HEK293T (cell line): ENCODE measurements around the gene WFS1.

ENCODE experiments used
- CTCF ChIA-PET: fragments of 350-600 bp; formaldehyde crosslinking; extraction: SDS; loops from one replicate; lab custom pipeline; 2021; ENCODE audit warnings: antibody characterized with exemption, inconsistent platforms; lab: Yijun Ruan, JAX
- POLR2A ChIA-PET: fragments of 350-600 bp; formaldehyde crosslinking; extraction: SDS; loops from one replicate; lab custom pipeline; 2020; ENCODE audit warnings: antibody characterized with exemption, inconsistent platforms; lab: Yijun Ruan, JAX
- DNase-seq: peaks from one replicate; pipeline ENCODE4 v3.0.0; 2012; ENCODE audit warnings: mixed read lengths; ENCODE audit errors: extremely low spot score
- ARNT ChIP-seq: fragments of 450-650 bp; IDR thresholded peaks from 2 replicates; pipeline ENCODE4 v1.6.1; 2017; ENCODE audit warnings: mild to moderate bottlenecking
- BHLHE40 ChIP-seq: fragments of 450-650 bp; IDR thresholded peaks from 2 replicates; pipeline ENCODE4 v1.6.1; 2016; ENCODE audit warnings: mild to moderate bottlenecking, moderate library complexity, borderline replicate concordance
- CTBP1 ChIP-seq: fragments of 450-650 bp; IDR thresholded peaks from 2 replicates; pipeline ENCODE4 v1.6.1; 2016; ENCODE audit warnings: borderline replicate concordance
- ELF4 ChIP-seq: fragments of 450-650 bp; IDR thresholded peaks from 2 replicates; pipeline ENCODE4 v1.6.1; 2017; ENCODE audit warnings: antibody characterized with exemption
- FOXA1 ChIP-seq: fragments of 450-650 bp; IDR thresholded peaks from 2 replicates; pipeline ENCODE4 v1.6.1; 2016; ENCODE audit warnings: mild to moderate bottlenecking
- FOXK2 ChIP-seq: fragments of 450-650 bp; IDR thresholded peaks from 2 replicates; pipeline ENCODE4 v1.6.1; 2016; ENCODE audit warnings: mild to moderate bottlenecking
- FOXM1 ChIP-seq: fragments of 450-650 bp; IDR thresholded peaks from 2 replicates; pipeline ENCODE4 v1.6.1; 2017; ENCODE audit warnings: mild to moderate bottlenecking, borderline replicate concordance
- HDGF ChIP-seq: fragments of 450-650 bp; IDR thresholded peaks from 2 replicates; pipeline ENCODE4 v1.6.1; 2017; ENCODE audit warnings: antibody characterized with exemption, borderline replicate concordance
- L3MBTL2 ChIP-seq: fragments of 450-650 bp; conservative IDR thresholded peaks from 2 replicates; pipeline ENCODE4 v1.6.1; 2016; ENCODE audit warnings: mild to moderate bottlenecking
- LEF1 ChIP-seq: fragments of 450-650 bp; IDR thresholded peaks from 2 replicates; pipeline ENCODE4 v1.6.1; 2017; ENCODE audit warnings: mild to moderate bottlenecking, borderline replicate concordance
- NFRKB ChIP-seq: fragments of 450-650 bp; IDR thresholded peaks from 2 replicates; pipeline ENCODE4 v1.6.1; 2016; ENCODE audit warnings: mild to moderate bottlenecking, moderate library complexity
- PKNOX1 ChIP-seq: fragments of 450-650 bp; IDR thresholded peaks from 2 replicates; pipeline ENCODE4 v1.6.1; 2016
- SP1 ChIP-seq: fragments of 450-650 bp; IDR thresholded peaks from 2 replicates; pipeline ENCODE4 v1.6.1; 2017
- SUZ12 ChIP-seq: fragments of 450-650 bp; IDR thresholded peaks from 2 replicates; pipeline ENCODE4 v1.6.1; 2016; ENCODE audit warnings: mild to moderate bottlenecking
- TARDBP ChIP-seq: fragments of 450-650 bp; IDR thresholded peaks from 2 replicates; pipeline ENCODE4 v1.6.1; 2016
- ZNF384 ChIP-seq: fragments of 450-650 bp; IDR thresholded peaks from 2 replicates; pipeline ENCODE4 v1.6.1; 2016

WFS1 gene

GRCh38 chr4:6258026-6258360, 11.7 kb upstream of the WFS1 start:
- POLR2A ChIA-PET, result no interaction called here
- CTCF ChIA-PET, result interaction anchor here (1.0 to 2.3 kb wide), 3 partner anchors 9 to 260 kb away, joined by 3 to 7 read pairs (median 5); no protein-coding TSS in a partner anchor
- TF ChIP-seq PKNOX1 (no peak), ARNT (no peak), FOXM1 (no peak), CTBP1 (no peak), FOXA1 (no peak), SUZ12 (no peak), FOXK2 (no peak), TARDBP (no peak), SP1 (no peak), HDGF (no peak), ELF4 (no peak), NFRKB (no peak), LEF1 (no peak), ZNF384 (no peak), L3MBTL2 (no peak), BHLHE40 (no peak)
- no peak for DNase-seq

GRCh38 chr4:6258741-6259140, 10.9 kb upstream of the WFS1 start:
- ChIA-PET CTCF (interaction anchor here (1.0 to 2.3 kb wide), 3 partner anchors 8 to 73 kb away, joined by 3 to 15 read pairs (median 5); no protein-coding TSS in a partner anchor), POLR2A (no interaction called here)
- no peak for DNase-seq
- TF ChIP-seq ZNF384 (no peak), ELF4 (no peak), SP1 (no peak), FOXM1 (no peak), FOXA1 (no peak), FOXK2 (no peak), BHLHE40 (no peak), ARNT (no peak), SUZ12 (no peak), TARDBP (no peak), CTBP1 (no peak), NFRKB (no peak)

- no peak for DNase-seq
- CTCF ChIA-PET, result interaction anchor here (1.6 to 2.2 kb wide), 2 partner anchors 10 to 72 kb away, joined by 9 to 15 read pairs; no protein-coding TSS in a partner anchor
- TF ChIP-seq HDGF (no peak), SP1 (no peak), SUZ12 (no peak), ELF4 (no peak), FOXK2 (no peak), FOXM1 (no peak), L3MBTL2 (no peak), ZNF384 (no peak), LEF1 (no peak), PKNOX1 (no peak), CTBP1 (no peak), ARNT (no peak), FOXA1 (no peak), NFRKB (no peak), TARDBP (no peak), BHLHE40 (no peak)
- POLR2A ChIA-PET, result no interaction called here
These were observed 9.8 kb upstream of the WFS1 start for GRCh38 chr4:6259886-6260285.

- POLR2A ChIA-PET, result no interaction called here
- CTCF ChIA-PET, result interaction anchor here (0.9 to 1.2 kb wide), 3 partner anchors 11 to 65 kb away, joined by 3 to 10 read pairs (median 4); no protein-coding TSS in a partner anchor
- no peak for DNase-seq
- no peak for TF ChIP-seq HDGF
- no peak for TF ChIP-seq BHLHE40
- no peak for TF ChIP-seq FOXK2
- no peak for TF ChIP-seq FOXA1
- no peak for TF ChIP-seq ZNF384
- no peak for TF ChIP-seq SUZ12
- no peak for TF ChIP-seq L3MBTL2
- no peak for TF ChIP-seq CTBP1
These were observed 7.5 kb upstream of the WFS1 start for GRCh38 chr4:6262176-6262575.

GRCh38 chr4:6262847-6263487, 6.7 kb upstream of the WFS1 start:
- ChIA-PET CTCF (interaction anchor here (0.9 to 1.0 kb wide), 2 partner anchors 61 to 65 kb away, joined by 3 to 4 read pairs; no protein-coding TSS in a partner anchor), POLR2A (no interaction called here)
- TF ChIP-seq ARNT, result no peak
- TF ChIP-seq SP1, result no peak
- no peak for TF ChIP-seq PKNOX1
- DNase-seq, result no peak

GRCh38 chr4:6263526-6264224, 6.0 kb upstream of the WFS1 start:
- DNase-seq, result no peak
- POLR2A ChIA-PET, result interaction anchor here (1.0 kb wide), 1 partner anchor 66 kb away, joined by 3 read pairs; no protein-coding TSS in a partner anchor
- CTCF ChIA-PET, result interaction anchor here (0.6 to 1.6 kb wide), 11 partner anchors 9 to 284 kb away, joined by 3 to 18 read pairs (median 4); no protein-coding TSS in a partner anchor
- TF ChIP-seq ARNT, result no peak
